CD4-positive, alpha-beta memory T cell (primary cell): ENCODE results near the gene TDRD1. TPM values are rescaled to one million over a fixed set of nuclear protein-coding genes. Genes with fewer than 3 reads are reported as not detected.
A peak's percentile ranks its signal among the peaks of the same experiment; 100 is the strongest.
"Not testable (repeated sequence)": the region's sequence is repeated elsewhere in the genome, so short reads cannot be mapped to it uniquely, and the experiment has no call there.

Experiments
- CTCF ChIA-PET: fragments of 350-600 bp; sonication (Branson Sonifier 250); formaldehyde crosslinking; loops from one replicate; lab custom pipeline; 2021; ENCODE audit warnings: inconsistent platforms; ENCODE audit not compliant: partially characterized antibody; lab: Charles Lee
- POLR2A ChIA-PET: fragments of 350-600 bp; sonication (Branson Sonifier 250); formaldehyde crosslinking; loops from one replicate; lab custom pipeline; 2021; ENCODE audit not compliant: partially characterized antibody; lab: Charles Lee
- DNase-seq, 5 donors: peaks; one replicate each; pipeline versions ENCODE4 v3.0.0 to v3.0.0-alpha.2; 2020 to 2022; ENCODE audit warnings: mixed read lengths in 1 of 5
- H3K27ac ChIP-seq: one replicate; pipeline ENCODE4 v1.7.0; 2013; ENCODE audit warnings: low read depth, low read length
- H3K27me3 ChIP-seq: 2 replicates; pipeline ENCODE4 v1.7.0; 2013; ENCODE audit warnings: mild to moderate bottlenecking, low read length, moderate library complexity; ENCODE audit not compliant: insufficient read depth
- H3K36me3 ChIP-seq: 2 replicates; pipeline ENCODE4 v1.7.0; 2013; ENCODE audit warnings: mild to moderate bottlenecking, low read length, moderate library complexity; ENCODE audit not compliant: insufficient read depth
- H3K4me1 ChIP-seq: 2 replicates; pipeline ENCODE4 v1.7.0; 2013; ENCODE audit warnings: mild to moderate bottlenecking, low read length, moderate library complexity; ENCODE audit not compliant: insufficient read depth
- H3K4me3 ChIP-seq, 2 donors: one replicate each; pipeline ENCODE4 v1.7.0; 2013; ENCODE audit warnings: low read length in 2 of 2, mild to moderate bottlenecking in 1 of 2
- H3K9me3 ChIP-seq, 2 donors: one replicate each; pipeline ENCODE4 v1.7.0; 2013; ENCODE audit warnings: low read length in 2 of 2, control low read depth in 1 of 2; ENCODE audit not compliant: control insufficient read depth in 1 of 2
- H3K27ac Mint-ChIP-seq, 7 donors: one replicate each; pipeline ENCODE4 v1.8.0; 2020 to 2021; ENCODE audit warnings: mixed read lengths in 7 of 7, mild to moderate bottlenecking in 6 of 7, inconsistent platforms in 3 of 7, moderate library complexity in 3 of 7
- H3K27me3 Mint-ChIP-seq, 2 donors: one replicate each; pipeline ENCODE4 v1.8.0; 2020 to 2021; ENCODE audit warnings: mixed read lengths in 2 of 2
- H3K36me3 Mint-ChIP-seq, 2 donors: one replicate each; pipeline ENCODE4 v1.8.0; 2020 to 2021; ENCODE audit warnings: mixed read lengths in 2 of 2, inconsistent platforms in 1 of 2, mild to moderate bottlenecking in 1 of 2
- H3K4me1 Mint-ChIP-seq, 4 donors: one replicate each; pipeline ENCODE4 v1.8.0; 2020 to 2021; ENCODE audit warnings: mixed read lengths in 4 of 4, mild to moderate bottlenecking in 1 of 4
- H3K4me3 Mint-ChIP-seq, 8 donors: one replicate each; pipeline ENCODE4 v1.8.0; 2020 to 2021; ENCODE audit warnings: mixed read lengths in 8 of 8, mild to moderate bottlenecking in 7 of 8, moderate library complexity in 6 of 8, inconsistent platforms in 3 of 8
- H3K9me3 Mint-ChIP-seq, 8 donors: one replicate each; pipeline ENCODE4 v1.8.0; 2020 to 2021; ENCODE audit warnings: mixed read lengths in 8 of 8, mild to moderate bottlenecking in 5 of 8, inconsistent platforms in 3 of 8, moderate library complexity in 1 of 8
- intact Hi-C: fragments of 100-400 bp; cut with micrococcal nuclease; formaldehyde crosslinking; loops from one replicate; pipeline ENCODE4 v1.15.1; 2023
- polyA plus RNA-seq, 2 donors: library from polyadenylated mRNA; unstranded; fragments of 300-500 nt; fragmentation: Illumina TruSeq; gene quantifications; one replicate each; pipeline ENCODE4 v1.2.3, GENCODE V29; 2021
- total RNA-seq, 2 experiments: library from RNA; stranded (reverse); gene quantifications; one replicate each; pipeline ENCODE4 v1.2.3, GENCODE V29; 2021

TDRD1 gene
- total and polyA plus RNA-seq, 4 experiments from 2014 or later: 0.05 to 0.41 (median 0.39) TPM; not detected in 1

DNA sequence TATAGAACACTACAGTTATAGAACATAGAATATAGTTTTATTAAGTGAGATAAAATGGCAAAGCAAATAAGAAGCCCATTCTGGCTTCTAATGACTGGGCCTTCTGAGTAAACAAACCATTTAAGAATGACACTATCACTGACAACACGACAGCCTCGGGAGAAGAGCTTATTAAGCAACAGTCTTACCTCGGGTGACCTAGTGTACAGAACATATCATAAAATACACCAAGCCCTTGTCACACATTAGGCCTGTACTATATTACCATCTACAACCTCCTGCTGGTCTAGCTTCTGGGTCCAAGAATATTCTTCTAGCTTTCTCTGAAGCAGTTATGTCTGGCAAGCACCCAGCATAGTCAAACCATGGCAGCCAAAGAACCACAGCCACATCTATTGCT is 37.1 kb upstream of the TDRD1 start:
- no peak overlapping the region for H3K27ac Mint-ChIP-seq
- intact Hi-C loops: no loop called here
- POLR2A ChIA-PET: no interaction called here
- Histone ChIP-seq H3K4me3 (no peak overlapping the region), H3K36me3 (peaks cover 27% of the 10 kb centered on the region), H3K27ac (no peak overlapping the region), H3K9me3 (no peaks in the 10 kb centered on the region), H3K27me3 (no peaks in the 10 kb centered on the region), H3K4me1 (no peaks in the 10 kb centered on the region)
- DNase-seq: no peak
- CTCF ChIA-PET: no interaction called here
- H3K9me3 Mint-ChIP-seq: no peaks in the 10 kb centered on the region
- H3K36me3 Mint-ChIP-seq: peaks cover 56 to 60% of the 10 kb centered on the region in 2 donors
- H3K27me3 Mint-ChIP-seq: no peaks in the 10 kb centered on the region
- H3K4me3 Mint-ChIP-seq: no peak overlapping the region
- H3K4me1 Mint-ChIP-seq: no peaks in the 10 kb centered on the region

DNA sequence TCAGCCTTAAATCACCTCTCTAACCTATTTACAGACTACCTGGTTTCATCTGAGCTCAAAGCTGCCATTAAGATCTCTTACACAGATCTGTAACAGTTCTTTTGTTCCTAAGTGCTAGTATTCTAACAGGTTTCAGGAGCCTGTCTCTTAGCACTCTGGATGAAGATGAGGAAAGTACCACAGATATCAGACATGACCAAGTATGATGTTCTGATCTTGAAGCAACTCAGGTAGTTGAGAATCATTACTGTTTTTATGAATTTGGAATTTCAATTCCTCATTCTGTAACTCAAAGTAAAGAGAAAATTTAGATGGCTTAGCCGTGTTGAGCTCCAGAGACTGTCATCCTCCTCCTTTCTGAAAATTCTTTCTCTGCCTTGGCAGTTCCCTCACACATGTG is 36.0 kb upstream of the TDRD1 start:
- no peaks in the 10 kb centered on the region for H3K9me3 Mint-ChIP-seq
- no peak overlapping the region for H3K27ac ChIP-seq
- H3K36me3 ChIP-seq: peaks cover 27% of the 10 kb centered on the region
- H3K36me3 Mint-ChIP-seq: peaks cover 63 to 65% of the 10 kb centered on the region in 2 donors
- H3K27me3 Mint-ChIP-seq: no peaks in the 10 kb centered on the region
- no peaks in the 10 kb centered on the region for H3K27me3 ChIP-seq
- no peaks in the 10 kb centered on the region for H3K4me1 ChIP-seq
- ChIA-PET CTCF (no interaction called here), POLR2A (no interaction called here)
- intact Hi-C loops: no loop called here
- no peak for DNase-seq
- no peaks in the 10 kb centered on the region for H3K4me1 Mint-ChIP-seq
- H3K27ac Mint-ChIP-seq: peak overlapping the region in 1 of 7 donors; percentile 35
- no peak overlapping the region for H3K4me3 Mint-ChIP-seq
- H3K9me3 ChIP-seq: no peaks in the 10 kb centered on the region
- no peak overlapping the region for H3K4me3 ChIP-seq

DNA sequence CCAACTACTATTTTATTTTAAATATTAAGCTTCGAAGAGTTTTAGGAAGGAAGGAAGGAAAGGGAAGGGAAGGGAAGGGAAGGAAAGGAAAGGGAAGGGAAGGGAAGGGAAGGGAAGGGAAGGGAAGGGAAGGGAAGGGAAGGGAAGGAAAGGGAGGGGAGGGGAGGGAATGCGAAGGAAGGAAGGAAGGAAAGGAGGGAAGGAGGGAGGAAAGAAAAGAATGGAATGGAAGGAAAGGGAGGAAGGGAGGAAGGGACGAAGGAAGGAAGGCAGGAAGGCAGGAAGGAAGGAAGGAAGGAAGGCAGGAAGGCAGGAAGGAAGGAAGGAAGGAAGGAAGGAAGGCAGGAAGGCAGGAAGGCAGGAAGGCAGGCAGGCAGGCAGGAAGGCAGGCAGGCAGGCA is 29.7 kb upstream of the TDRD1 start:
- H3K4me3 Mint-ChIP-seq, H3K27ac ChIP-seq, H3K4me3 ChIP-seq, CTCF ChIA-PET, POLR2A ChIA-PET, H3K9me3 ChIP-seq, H3K27ac Mint-ChIP-seq, H3K9me3 Mint-ChIP-seq, H3K4me1 ChIP-seq, intact Hi-C loops, DNase-seq, H3K27me3 ChIP-seq, H3K27me3 Mint-ChIP-seq: not testable (repeated sequence)
- H3K36me3 Mint-ChIP-seq: peaks cover 61 to 64% of the 10 kb centered on the region in 2 donors
- H3K4me1 Mint-ChIP-seq: peaks cover 2 to 10% (median 5%) of the 10 kb centered on the region in 4 donors
- peaks cover 13% of the 10 kb centered on the region for H3K36me3 ChIP-seq

DNA sequence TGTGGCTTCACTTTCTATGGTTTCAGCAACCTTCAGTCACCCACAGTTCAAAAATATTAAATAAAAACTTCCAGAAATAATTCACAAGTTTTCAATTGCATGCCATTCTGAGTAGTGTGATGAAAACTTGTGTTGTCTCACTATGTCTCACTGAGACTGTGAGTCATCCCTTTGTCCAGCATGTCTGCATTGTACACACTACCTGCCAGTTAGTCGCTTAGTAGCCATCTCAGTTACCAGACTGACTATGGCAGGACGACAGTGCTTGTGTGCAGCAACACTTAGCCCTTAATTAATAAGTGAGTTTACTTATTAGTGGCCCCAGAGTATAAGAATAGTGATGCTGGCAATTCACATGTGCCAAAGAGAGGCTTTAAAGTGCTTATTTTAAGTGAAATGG is 27.7 kb upstream of the TDRD1 start:
- no peak for DNase-seq
- ChIA-PET CTCF (interaction anchor here (0.9 kb wide), 1 partner anchor 11 kb away, joined by 3 read pairs; no protein-coding TSS in a partner anchor), POLR2A (no interaction called here)
- Histone ChIP-seq H3K36me3 (peaks cover 8% of the 10 kb centered on the region), H3K4me3 (no peak overlapping the region), H3K27me3 (no peaks in the 10 kb centered on the region), H3K27ac (no peak overlapping the region), H3K4me1 (no peaks in the 10 kb centered on the region), H3K9me3 (no peaks in the 10 kb centered on the region)
- Mint-ChIP-seq H3K4me1 (peaks cover 3 to 16% (median 7%) of the 10 kb centered on the region in 4 donors), H3K36me3 (peaks cover 64 to 68% of the 10 kb centered on the region in 2 donors), H3K27me3 (no peaks in the 10 kb centered on the region), H3K4me3 (no peak overlapping the region), H3K27ac (peak overlapping the region in 1 of 7 donors; percentile 8), H3K9me3 (no peaks in the 10 kb centered on the region)
- intact Hi-C loops: no loop called here

DNA sequence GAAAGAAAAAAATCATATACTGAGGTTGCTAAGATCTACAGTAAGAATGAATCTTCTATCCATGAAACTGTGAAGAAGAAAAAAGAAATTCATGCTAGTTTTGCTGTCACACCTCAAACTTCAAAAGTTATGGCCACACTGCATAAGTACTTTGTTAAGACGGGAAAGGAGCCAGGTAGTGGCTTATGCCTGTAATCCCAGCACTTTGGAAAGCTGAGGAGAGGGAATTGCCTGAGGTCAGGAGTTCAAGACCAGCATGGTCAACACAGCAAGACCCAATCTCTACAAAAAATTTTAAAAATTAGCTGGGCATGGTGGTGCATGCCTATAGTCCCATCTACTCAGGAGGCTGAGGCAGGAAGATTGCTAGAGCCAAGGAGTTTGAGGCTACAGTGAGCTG is 27.3 kb upstream of the TDRD1 start:
- no peak overlapping the region for H3K4me3 Mint-ChIP-seq
- Histone ChIP-seq H3K4me3 (no peak overlapping the region), H3K4me1 (no peaks in the 10 kb centered on the region), H3K9me3 (no peaks in the 10 kb centered on the region), H3K36me3 (peaks cover 8% of the 10 kb centered on the region), H3K27ac (no peak overlapping the region), H3K27me3 (no peaks in the 10 kb centered on the region)
- POLR2A ChIA-PET: no interaction called here
- no peaks in the 10 kb centered on the region for H3K27me3 Mint-ChIP-seq
- peaks cover 66 to 69% of the 10 kb centered on the region in 2 donors for H3K36me3 Mint-ChIP-seq
- no peak for DNase-seq
- H3K4me1 Mint-ChIP-seq: peaks cover 5 to 16% (median 7%) of the 10 kb centered on the region in 4 donors
- no peaks in the 10 kb centered on the region for H3K9me3 Mint-ChIP-seq
- H3K27ac Mint-ChIP-seq: peak overlapping the region in 1 of 7 donors; percentile 8
- intact Hi-C loops: no loop called here
- CTCF ChIA-PET: no interaction called here

DNA sequence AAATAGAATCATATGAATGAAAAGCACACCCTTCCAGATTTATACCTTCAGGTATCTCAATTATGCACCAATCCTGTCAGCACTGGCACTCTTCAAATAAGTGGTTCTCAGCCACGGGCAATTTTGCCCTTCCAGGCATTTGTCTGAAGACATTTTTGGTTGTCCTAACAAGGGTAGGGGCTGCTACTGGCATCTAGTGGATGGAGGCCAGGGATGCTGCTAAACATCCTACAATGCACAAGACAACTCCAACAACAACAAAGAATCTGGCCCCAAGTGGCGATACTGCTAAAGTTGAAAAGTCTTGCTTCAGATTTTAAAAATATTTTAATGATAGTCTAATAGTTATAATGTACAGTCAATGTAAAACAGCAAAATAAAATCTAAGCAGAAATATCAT is 21.2 kb upstream of the TDRD1 start:
- Histone ChIP-seq H3K36me3 (no peaks in the 10 kb centered on the region), H3K27ac (no peak overlapping the region), H3K9me3 (no peaks in the 10 kb centered on the region), H3K27me3 (no peaks in the 10 kb centered on the region), H3K4me1 (peaks cover 5% of the 10 kb centered on the region), H3K4me3 (no peak overlapping the region)
- Mint-ChIP-seq H3K9me3 (no peaks in the 10 kb centered on the region), H3K4me3 (no peak overlapping the region), H3K36me3 (peaks cover 47% of the 10 kb centered on the region in 2 donors), H3K27ac (no peak overlapping the region), H3K4me1 (peaks cover 15 to 37% (median 21%) of the 10 kb centered on the region in 4 donors), H3K27me3 (no peaks in the 10 kb centered on the region)
- ChIA-PET CTCF (no interaction called here), POLR2A (no interaction called here)
- no peak for DNase-seq
- intact Hi-C loops: no loop called here

DNA sequence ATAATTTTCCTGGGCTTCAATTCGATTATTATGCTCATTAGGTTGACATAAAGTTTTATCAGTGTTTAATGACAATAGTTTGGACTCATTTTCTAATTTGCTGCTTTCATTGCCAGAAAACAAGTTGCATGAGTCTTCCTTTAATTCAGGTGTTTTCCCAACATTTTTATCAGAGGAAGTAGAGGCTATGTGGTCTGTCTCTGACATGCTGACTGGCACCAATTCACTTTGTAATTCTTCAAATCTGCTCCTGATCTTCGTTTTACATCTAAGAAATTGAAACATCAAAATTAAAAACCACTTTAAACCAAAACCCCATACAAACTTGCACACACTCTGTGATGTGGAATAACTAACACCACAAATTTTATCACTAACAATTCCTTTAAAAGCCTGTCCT is 16.1 kb upstream of the TDRD1 start:
- no peaks in the 10 kb centered on the region for H3K9me3 ChIP-seq
- ChIA-PET CTCF (interaction anchor here (1.5 kb wide), 1 partner anchor 11 kb away, joined by 3 read pairs; the partner anchor contains the start of gene CCDC186), POLR2A (interaction anchor here (1.3 kb wide), 1 partner anchor 11 kb away, joined by 4 read pairs; the partner anchor contains the start of gene CCDC186)
- no peaks in the 10 kb centered on the region for H3K27me3 Mint-ChIP-seq
- intact Hi-C loops: no loop called here
- no peak for DNase-seq
- H3K4me1 ChIP-seq: peaks cover 14% of the 10 kb centered on the region
- peaks cover 48 to 50% of the 10 kb centered on the region in 2 donors for H3K36me3 Mint-ChIP-seq
- peaks cover 37 to 62% (median 47%) of the 10 kb centered on the region in 4 donors for H3K4me1 Mint-ChIP-seq
- no peak overlapping the region for H3K27ac ChIP-seq
- H3K27me3 ChIP-seq: no peaks in the 10 kb centered on the region
- H3K4me3 Mint-ChIP-seq: peak overlapping the region in 1 of 8 donors; percentile 22
- no peak overlapping the region for H3K4me3 ChIP-seq
- no peaks in the 10 kb centered on the region for H3K9me3 Mint-ChIP-seq
- H3K36me3 ChIP-seq: no peaks in the 10 kb centered on the region
- peak overlapping the region in 3 of 7 donors; percentile 35 to 65 (median 62) for H3K27ac Mint-ChIP-seq
